ENCODE results near the gene TCTN2. TPM values are rescaled to one million over a fixed set of nuclear protein-coding genes. Genes with fewer than 3 reads are reported as not detected.

TCTN2 gene
- total RNA-seq (2014; rRNA removed; shearing (Covaris generic)), result 9.8 and 11.0 TPM in 2 replicates
- polyA plus RNA-seq (2015; cell fraction: cytosol; rRNA removed), result 11.8 and 12.5 TPM in 2 replicates
- 7.6 and 9.8 TPM in 2 replicates for polyA plus RNA-seq (2015; cell fraction: nucleus; rRNA removed)

DNA sequence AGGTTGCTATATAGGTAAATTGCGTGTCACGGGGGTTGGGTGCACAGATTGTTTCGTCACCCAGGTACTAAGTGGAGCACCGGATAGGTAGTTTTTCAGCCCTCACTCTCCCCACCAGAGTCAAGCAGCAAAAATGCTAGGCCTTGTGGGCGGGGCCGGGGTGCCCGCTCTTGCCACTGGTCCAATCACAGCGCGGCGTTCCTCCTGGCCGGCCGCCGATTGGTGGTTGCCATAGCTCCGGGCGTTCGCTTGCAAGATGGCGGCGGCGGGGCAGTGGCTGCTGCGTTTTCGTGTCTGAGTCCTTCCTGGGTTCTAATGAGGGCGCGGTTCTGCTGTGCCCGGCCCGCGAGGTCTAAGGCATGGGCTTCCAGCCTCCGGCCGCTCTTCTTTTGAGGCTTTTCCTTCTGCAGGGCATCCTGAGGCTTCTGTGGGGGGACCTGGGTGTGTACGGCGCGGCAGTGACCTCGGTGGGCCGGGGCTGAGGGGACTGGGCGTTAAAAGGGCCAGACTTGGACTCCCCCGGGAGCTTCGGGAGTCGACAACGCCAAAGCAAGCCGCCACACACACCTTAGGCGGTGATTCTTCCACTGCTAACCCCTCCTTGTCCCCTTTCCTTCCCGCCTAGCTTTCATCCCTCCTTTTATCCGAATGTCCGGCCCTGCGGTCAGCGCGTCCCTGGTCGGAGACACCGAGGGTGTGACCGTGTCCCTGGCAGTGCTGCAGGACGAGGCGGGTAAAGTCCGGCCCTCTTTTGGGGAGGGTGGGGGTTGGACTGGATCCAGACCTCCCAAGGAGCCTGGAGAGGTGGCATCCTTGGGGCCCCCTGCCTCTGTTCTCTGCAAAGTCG lies at the start of gene TCTN2:
TSS of gene TCTN2 (plus strand) at position 232 of the 847 bp plus-strand sequence. CDS start at position 360, 128 bp downstream.
- peak; percentile 90 for DNase-seq (ENCODE audit: low read depth, low spot score)
- in situ Hi-C loops (cut with HindIII; ENCODE audit: low pct_unique_long_range_greater_than_20kb, low sequenced_read_pairs), result no loop called here

- in situ Hi-C loops (cut with HindIII; ENCODE audit: low pct_unique_long_range_greater_than_20kb, low sequenced_read_pairs), result no loop called here
- no peak for DNase-seq (ENCODE audit: low read depth, low spot score)
Observed at GRCh38 chr12:123621619-123622530, 49.0 kb upstream of the TCTN2 start.

GRCh38 chr12:123633379-123634141 lies 37.4 kb upstream of the TCTN2 start, which contains the start of the genes EIF2B1 and GTF2H3:
Gene EIF2B1 (minus strand): TSS chr12:123633686. CDS start chr12:123633557, 129 bp downstream.
Gene GTF2H3 (plus strand): TSS chr12:123633829. CDS start chr12:123633860, 31 bp downstream.
- DNase-seq (ENCODE audit: low read depth, low spot score), result peak; percentile 98
- in situ Hi-C loops (cut with HindIII; ENCODE audit: low pct_unique_long_range_greater_than_20kb, low sequenced_read_pairs), result no loop called here

- no peak for DNase-seq (ENCODE audit: low read depth, low spot score)
- in situ Hi-C loops (cut with HindIII; ENCODE audit: low pct_unique_long_range_greater_than_20kb, low sequenced_read_pairs), result no loop called here
Observed at GRCh38 chr12:123634142-123634561, 36.8 kb upstream of the TCTN2 start.

DNA sequence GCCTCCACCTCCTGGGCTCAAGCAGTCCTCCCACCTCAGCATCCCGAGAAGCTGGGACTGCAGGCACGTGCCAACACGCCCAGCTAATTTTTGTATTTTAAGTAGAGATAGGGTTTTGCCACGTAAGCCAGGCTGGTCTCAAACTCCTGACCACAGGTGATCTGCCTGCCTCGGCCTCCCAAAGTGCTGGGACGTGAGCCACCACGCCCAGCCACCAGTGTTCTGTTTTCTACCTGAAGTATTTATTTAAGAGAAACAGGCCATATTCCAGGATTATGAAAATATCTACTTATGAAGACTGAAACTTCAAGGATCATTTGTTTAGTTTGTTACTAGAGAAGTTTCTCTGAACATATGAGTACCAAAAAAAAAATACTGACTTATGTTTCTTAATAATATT lies 27.0 kb upstream of the TCTN2 start:
- DNase-seq (ENCODE audit: low read depth, low spot score), result no peak
- in situ Hi-C loops (cut with HindIII; ENCODE audit: low pct_unique_long_range_greater_than_20kb, low sequenced_read_pairs), result no loop called here

DNA sequence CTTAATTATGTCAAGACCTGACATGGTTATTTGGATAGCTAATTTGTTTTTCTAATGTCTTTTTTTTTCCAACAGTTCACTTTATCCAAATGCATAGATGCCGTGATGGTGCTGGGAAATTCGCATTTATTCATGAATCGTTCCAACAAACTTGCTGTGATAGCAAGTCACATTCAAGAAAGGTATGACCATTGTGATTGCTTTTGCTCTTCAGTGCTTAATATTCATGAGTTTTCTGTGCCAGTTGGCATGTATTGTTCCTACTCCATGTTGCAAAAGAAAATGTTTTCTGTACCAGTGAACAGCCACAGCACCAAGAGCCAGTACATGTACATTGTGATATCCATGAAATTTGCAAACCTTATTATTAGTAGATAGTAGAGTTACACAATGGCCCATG lies 25.5 kb upstream of the TCTN2 start:
- in situ Hi-C loops (cut with HindIII; ENCODE audit: low pct_unique_long_range_greater_than_20kb, low sequenced_read_pairs), result no loop called here
- DNase-seq (ENCODE audit: low read depth, low spot score), result no peak

- DNase-seq (ENCODE audit: low read depth, low spot score), result no peak
- in situ Hi-C loops (cut with HindIII; ENCODE audit: low pct_unique_long_range_greater_than_20kb, low sequenced_read_pairs), result no loop called here
Observed at GRCh38 chr12:123645878-123646277, 25.0 kb upstream of the TCTN2 start.

GRCh38 chr12:123648401-123648800 lies 22.5 kb upstream of the TCTN2 start:
- DNase-seq (ENCODE audit: low read depth, low spot score), result no peak
- in situ Hi-C loops (cut with HindIII; ENCODE audit: low pct_unique_long_range_greater_than_20kb, low sequenced_read_pairs), result no loop called here

GRCh38 chr12:123654129-123654701 lies 16.7 kb upstream of the TCTN2 start:
- in situ Hi-C loops (cut with HindIII; ENCODE audit: low pct_unique_long_range_greater_than_20kb, low sequenced_read_pairs), result no loop called here
- DNase-seq (ENCODE audit: low read depth, low spot score), result no peak

GRCh38 chr12:123655420-123655819 lies 15.5 kb upstream of the TCTN2 start:
- in situ Hi-C loops (cut with HindIII; ENCODE audit: low pct_unique_long_range_greater_than_20kb, low sequenced_read_pairs), result no loop called here
- no peak for DNase-seq (ENCODE audit: low read depth, low spot score)

DNA sequence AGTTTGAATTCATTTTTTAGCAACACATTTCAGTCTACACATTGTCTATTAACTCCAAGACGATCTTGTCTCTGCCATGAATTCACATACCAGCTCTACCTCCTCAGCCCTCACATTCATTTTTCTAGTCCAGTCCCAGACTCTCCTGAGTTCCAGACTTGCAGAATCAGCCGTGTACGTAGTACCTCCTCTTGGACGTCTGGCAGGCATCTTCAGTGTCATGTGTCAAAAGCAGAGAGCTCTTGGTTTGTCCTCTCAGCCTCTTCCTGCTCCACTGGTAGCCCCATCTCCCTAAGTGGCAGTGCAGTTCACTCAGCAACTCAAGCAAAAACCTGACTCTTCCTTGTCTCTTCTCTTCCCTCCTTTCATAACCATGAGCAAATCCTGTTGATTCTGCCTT lies 14.5 kb upstream of the TCTN2 start:
- DNase-seq (ENCODE audit: low read depth, low spot score), result no peak
- in situ Hi-C loops (cut with HindIII; ENCODE audit: low pct_unique_long_range_greater_than_20kb, low sequenced_read_pairs), result no loop called here

- in situ Hi-C loops (cut with HindIII; ENCODE audit: low pct_unique_long_range_greater_than_20kb, low sequenced_read_pairs), result no loop called here
- no peak for DNase-seq (ENCODE audit: low read depth, low spot score)
Observed at GRCh38 chr12:123657211-123657610, 13.7 kb upstream of the TCTN2 start.

- DNase-seq (ENCODE audit: low read depth, low spot score), result peak; percentile 86
- in situ Hi-C loops (cut with HindIII; ENCODE audit: low pct_unique_long_range_greater_than_20kb, low sequenced_read_pairs), result no loop called here
Observed at GRCh38 chr12:123659996-123660727, 10.8 kb upstream of the TCTN2 start.

GRCh38 chr12:123667771-123668170 lies 3.1 kb upstream of the TCTN2 start:
- in situ Hi-C loops (cut with HindIII; ENCODE audit: low pct_unique_long_range_greater_than_20kb, low sequenced_read_pairs), result no loop called here
- DNase-seq (ENCODE audit: low read depth, low spot score), result no peak

DNA sequence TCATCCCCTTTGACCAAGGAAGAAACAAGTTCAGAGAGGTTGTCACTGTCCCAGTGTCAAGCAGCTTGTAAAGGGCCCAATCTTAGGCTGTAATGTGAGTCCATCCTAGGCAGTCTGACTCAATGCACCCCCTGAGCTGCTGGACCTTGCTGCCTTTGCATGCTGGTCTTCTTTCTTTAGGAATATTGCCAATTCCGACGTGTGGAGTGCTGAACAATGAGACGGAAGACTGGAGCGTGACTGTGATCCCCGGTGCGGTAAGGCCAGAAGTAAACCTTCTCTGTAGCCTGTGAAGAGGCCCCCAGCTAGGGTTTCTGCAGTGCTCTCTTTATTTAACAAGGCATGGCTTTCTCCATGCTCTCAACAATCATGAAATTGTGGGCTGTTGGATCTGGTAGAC lies 963 bp downstream of the TCTN2 start:
- in situ Hi-C loops (cut with HindIII; ENCODE audit: low pct_unique_long_range_greater_than_20kb, low sequenced_read_pairs), result no loop called here
- no peak for DNase-seq (ENCODE audit: low read depth, low spot score)

- DNase-seq (ENCODE audit: low read depth, low spot score), result no peak
- in situ Hi-C loops (cut with HindIII; ENCODE audit: low pct_unique_long_range_greater_than_20kb, low sequenced_read_pairs), result no loop called here
Observed at GRCh38 chr12:123675436-123675835, 4.5 kb downstream of the TCTN2 start.

Measured in SK-MEL-5 (cell line).